ENCODE results near the gene MAN2B2. TPM values are rescaled to one million over a fixed set of nuclear protein-coding genes. Genes with fewer than 3 reads are reported as not detected.

MAN2B2 gene
- total RNA-seq, 1 donor from 2014 or later = 4.7 TPM

DNA sequence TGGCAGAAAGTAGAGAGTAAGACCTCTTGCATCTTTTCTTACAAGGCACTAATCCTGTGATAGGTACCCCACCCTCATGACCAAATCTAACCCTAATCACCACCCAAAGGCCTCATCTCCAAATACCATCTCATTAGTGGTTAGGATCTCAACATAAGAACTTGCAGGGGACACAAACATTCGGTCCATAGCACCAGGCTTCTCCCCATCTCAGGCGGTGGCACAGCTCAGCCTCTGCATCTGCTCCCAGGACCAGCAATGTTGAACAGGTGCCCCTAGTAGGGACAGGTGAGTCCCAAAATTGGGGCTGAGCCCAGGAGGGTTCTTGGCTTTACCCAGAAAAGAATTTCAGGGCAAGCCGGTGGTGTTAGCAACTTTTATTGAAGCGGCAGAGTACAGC, 57.1 kb downstream of the MAN2B2 start:
- DNase-seq (ENCODE audit: low read depth) = no peak
- Histone ChIP-seq H3K4me3 (ENCODE audit: low read depth, low read length) (no peak overlapping the region), H3K36me3 (ENCODE audit: control insufficient read depth, insufficient read depth, low read length) (no peaks in the 10 kb centered on the region), H3K27me3 (ENCODE audit: control insufficient read depth, insufficient read depth, low read length) (no peaks in the 10 kb centered on the region)
- TF ChIP-seq, protein P1, sequence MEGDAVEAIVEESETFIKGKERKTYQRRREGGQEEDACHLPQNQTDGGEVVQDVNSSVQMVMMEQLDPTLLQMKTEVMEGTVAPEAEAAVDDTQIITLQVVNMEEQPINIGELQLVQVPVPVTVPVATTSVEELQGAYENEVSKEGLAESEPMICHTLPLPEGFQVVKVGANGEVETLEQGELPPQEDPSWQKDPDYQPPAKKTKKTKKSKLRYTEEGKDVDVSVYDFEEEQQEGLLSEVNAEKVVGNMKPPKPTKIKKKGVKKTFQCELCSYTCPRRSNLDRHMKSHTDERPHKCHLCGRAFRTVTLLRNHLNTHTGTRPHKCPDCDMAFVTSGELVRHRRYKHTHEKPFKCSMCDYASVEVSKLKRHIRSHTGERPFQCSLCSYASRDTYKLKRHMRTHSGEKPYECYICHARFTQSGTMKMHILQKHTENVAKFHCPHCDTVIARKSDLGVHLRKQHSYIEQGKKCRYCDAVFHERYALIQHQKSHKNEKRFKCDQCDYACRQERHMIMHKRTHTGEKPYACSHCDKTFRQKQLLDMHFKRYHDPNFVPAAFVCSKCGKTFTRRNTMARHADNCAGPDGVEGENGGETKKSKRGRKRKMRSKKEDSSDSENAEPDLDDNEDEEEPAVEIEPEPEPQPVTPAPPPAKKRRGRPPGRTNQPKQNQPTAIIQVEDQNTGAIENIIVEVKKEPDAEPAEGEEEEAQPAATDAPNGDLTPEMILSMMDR (IDR thresholded peaks at IDR 0.05; ENCODE audit: insufficient read depth, low read length, severe bottlenecking) = no peak
- FAIRE-seq = no peak

DNA sequence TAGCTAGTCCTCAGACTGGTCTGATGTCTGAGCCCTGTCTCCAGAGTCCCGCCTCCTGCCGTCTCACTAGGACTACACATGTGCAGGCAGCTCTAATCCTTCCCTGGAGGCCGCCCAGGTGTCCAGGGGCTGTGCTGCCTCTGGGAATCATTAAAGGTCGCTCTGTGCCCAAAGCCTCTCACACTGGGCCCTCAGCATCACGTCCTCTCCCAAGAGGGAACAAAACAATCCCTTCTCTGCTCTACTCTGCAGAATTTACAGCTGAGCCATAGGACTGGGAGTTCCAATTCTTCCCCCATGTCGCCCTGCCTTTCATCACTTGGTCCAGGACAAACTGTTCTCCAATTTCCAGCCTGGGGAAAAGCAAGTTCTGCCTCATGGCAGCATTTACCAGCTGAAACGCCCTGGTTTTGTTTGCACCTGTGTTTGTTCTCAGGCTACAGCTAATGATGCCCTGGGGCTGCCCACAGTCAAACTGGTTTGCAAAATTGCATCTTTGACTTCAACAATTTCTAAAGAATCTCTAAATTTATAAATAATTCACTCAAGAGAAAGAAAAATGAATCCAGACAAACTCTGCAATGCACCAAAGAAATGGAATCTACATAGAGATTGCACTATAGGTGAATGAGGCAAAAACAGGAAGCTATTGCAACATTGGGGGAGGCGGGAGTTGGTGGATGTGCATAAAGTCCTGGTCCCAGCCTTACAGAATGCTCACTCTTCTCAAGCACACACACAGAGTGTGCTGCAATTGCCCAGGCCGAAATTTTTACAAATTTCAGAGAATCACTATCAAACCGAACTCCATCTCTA, 58.3 kb downstream of the MAN2B2 start:
- H3K4me3 ChIP-seq (ENCODE audit: low read depth, low read length) = no peak overlapping the region
- peak; percentile 36 for DNase-seq (ENCODE audit: low read depth)
- H3K36me3 ChIP-seq (ENCODE audit: control insufficient read depth, insufficient read depth, low read length) = no peaks in the 10 kb centered on the region
- no peaks in the 10 kb centered on the region for H3K27me3 ChIP-seq (ENCODE audit: control insufficient read depth, insufficient read depth, low read length)
- no peak for FAIRE-seq
- TF ChIP-seq, protein P1 (IDR thresholded peaks at IDR 0.05; ENCODE audit: insufficient read depth, low read length, severe bottlenecking) = no peak

- no peak for DNase-seq (ENCODE audit: low read depth)
- no peaks in the 10 kb centered on the region for H3K36me3 ChIP-seq (ENCODE audit: control insufficient read depth, insufficient read depth, low read length)
- no peak for FAIRE-seq
- TF ChIP-seq, protein P1 (IDR thresholded peaks at IDR 0.05; ENCODE audit: insufficient read depth, low read length, severe bottlenecking) = no peak
- no peak overlapping the region for H3K4me3 ChIP-seq (ENCODE audit: low read depth, low read length)
- no peaks in the 10 kb centered on the region for H3K27me3 ChIP-seq (ENCODE audit: control insufficient read depth, insufficient read depth, low read length)
These were observed 59.8 kb downstream of the MAN2B2 start for GRCh38 chr4:6634746-6635145.

- Histone ChIP-seq H3K4me3 (ENCODE audit: low read depth, low read length) (no peak overlapping the region), H3K27me3 (ENCODE audit: control insufficient read depth, insufficient read depth, low read length) (no peaks in the 10 kb centered on the region), H3K36me3 (ENCODE audit: control insufficient read depth, insufficient read depth, low read length) (peaks cover 7% of the 10 kb centered on the region)
- TF ChIP-seq, protein P1 (IDR thresholded peaks at IDR 0.05; ENCODE audit: insufficient read depth, low read length, severe bottlenecking) = no peak
- no peak for DNase-seq (ENCODE audit: low read depth)
- no peak for FAIRE-seq
These were observed 64.2 kb downstream of the MAN2B2 start for GRCh38 chr4:6639137-6639680.

GRCh38 chr4:6640292-6641163, 65.5 kb downstream of the MAN2B2 start, which contains the start of gene MRFAP1:
TSS of gene MRFAP1 (plus strand) at chr4:6640685. CDS start at chr4:6640863, 178 bp downstream.
- DNase-seq (ENCODE audit: low read depth) (peak; percentile 87), FAIRE-seq (no peak)
- Histone ChIP-seq H3K27me3 (ENCODE audit: control insufficient read depth, insufficient read depth, low read length) (no peaks in the 10 kb centered on the region), H3K4me3 (ENCODE audit: low read depth, low read length) (peak within 1 kb of the TSS; percentile 90), H3K36me3 (ENCODE audit: control insufficient read depth, insufficient read depth, low read length) (peaks cover 7% of the 10 kb centered on the region)
- TF ChIP-seq, protein P1 (IDR thresholded peaks at IDR 0.05; ENCODE audit: insufficient read depth, low read length, severe bottlenecking) = no peak
